GM21825 (cell line): ENCODE data around the gene RNF103.

ENCODE experiments used
- ATAC-seq: cut with Tn5 transposase; IDR thresholded peaks from one replicate; pipeline ENCODE4 v1.9.1; 2021; ENCODE audit warnings: mild to moderate bottlenecking, moderate library complexity; ENCODE audit not compliant: unreplicated experiment

The RNF103 gene

GRCh38 chr2:86577817-86578456 is 45.7 kb downstream of the RNF103 start:
- ATAC-seq, result no peak

- no peak for ATAC-seq
Observed at GRCh38 chr2:86570059-86570458, 53.6 kb downstream of the RNF103 start.

GRCh38 chr2:86566821-86567190 is 56.9 kb downstream of the RNF103 start:
- ATAC-seq, result no peak

GRCh38 chr2:86566158-86566820 is 57.4 kb downstream of the RNF103 start:
- ATAC-seq, result no peak

GRCh38 chr2:86563650-86564061 is 60.0 kb downstream of the RNF103 start:
- no peak for ATAC-seq

- ATAC-seq, result peak; percentile 87
Observed at GRCh38 chr2:86562922-86563649, 60.6 kb downstream of the RNF103 start, which contains the start of gene CHMP3. Gene CHMP3, minus strand, starts transcription at chr2:86563443. Its CDS starts 95 bp downstream, at chr2:86563348.

GRCh38 chr2:86562485-86562921 is 61.2 kb downstream of the RNF103 start:
- ATAC-seq, result no peak

GRCh38 chr2:86557836-86558235 is 65.8 kb downstream of the RNF103 start:
- no peak for ATAC-seq

GRCh38 chr2:86556508-86556907 is 67.2 kb downstream of the RNF103 start:
- no peak for ATAC-seq
